Measurements from ENCODE around the gene ADAMTS5. TPM values are rescaled to one million over a fixed set of nuclear protein-coding genes. Genes with fewer than 3 reads are reported as not detected.

ADAMTS5 gene
- 1 to 10 TPM; 7.8 to 9.3 (median 8.7) TPM for total RNA-seq

DNA sequence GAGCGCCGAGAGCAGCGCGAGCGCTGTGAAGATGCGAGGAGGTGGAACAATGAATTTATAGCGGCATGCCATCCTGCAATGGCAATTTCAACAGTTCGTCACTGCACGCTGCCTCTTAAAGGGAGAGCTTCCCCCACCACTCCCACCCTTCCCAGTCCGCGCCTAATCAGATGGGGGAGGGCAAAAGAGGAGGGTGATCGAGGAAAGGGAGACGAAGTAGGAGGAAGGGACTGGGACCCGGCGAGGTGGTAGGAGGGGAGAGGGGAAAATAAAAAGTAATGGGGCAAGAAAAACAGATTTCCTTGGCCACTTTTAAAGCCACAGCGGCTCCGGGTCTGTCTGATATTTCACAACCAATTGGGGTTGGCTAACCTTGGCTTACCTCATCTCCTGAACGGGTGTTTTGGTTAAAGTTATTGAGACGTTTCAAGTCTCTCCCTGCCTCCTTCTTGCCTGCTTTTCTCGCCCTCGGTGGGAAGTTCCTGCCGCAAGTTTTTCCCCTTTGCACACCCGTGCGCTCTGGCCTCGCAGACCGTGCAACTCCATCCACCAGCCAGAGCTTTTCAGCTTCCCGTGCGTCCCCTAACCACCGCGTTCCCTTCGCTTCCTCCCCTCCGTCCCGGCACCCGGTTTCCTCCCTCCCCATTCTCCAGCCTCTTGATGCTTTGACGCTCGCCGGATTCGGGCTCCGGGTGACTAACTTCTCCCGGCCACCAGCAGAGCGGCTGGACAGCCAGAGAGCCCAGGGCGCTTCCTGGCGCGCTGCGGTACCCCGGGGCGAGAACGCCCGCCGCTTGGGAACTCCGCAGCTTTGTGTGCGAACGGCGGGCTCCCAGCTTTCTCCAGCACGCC is at the start of gene ADAMTS5:
TSS of gene ADAMTS5 (minus strand) at position 27 of the 852 bp plus-strand sequence. CDS start 697 bp downstream, outside the sequence.
- 2 to 3% methylated on average over 55 of the region's 55 CpGs for WGBS, 2 donors
- H3K4me3 ChIP-seq (ENCODE audit: low read depth, poor library complexity, severe bottlenecking), result peak within 1 kb of the TSS; percentile 57
- DNase-seq (ENCODE audit: low spot score in 2 of 2), result peak; percentile 54 to 91
- intact Hi-C loops (cut with DNase I; ENCODE audit: low total_unique reads), result no loop called here
- TF ChIP-seq, protein P1, sequence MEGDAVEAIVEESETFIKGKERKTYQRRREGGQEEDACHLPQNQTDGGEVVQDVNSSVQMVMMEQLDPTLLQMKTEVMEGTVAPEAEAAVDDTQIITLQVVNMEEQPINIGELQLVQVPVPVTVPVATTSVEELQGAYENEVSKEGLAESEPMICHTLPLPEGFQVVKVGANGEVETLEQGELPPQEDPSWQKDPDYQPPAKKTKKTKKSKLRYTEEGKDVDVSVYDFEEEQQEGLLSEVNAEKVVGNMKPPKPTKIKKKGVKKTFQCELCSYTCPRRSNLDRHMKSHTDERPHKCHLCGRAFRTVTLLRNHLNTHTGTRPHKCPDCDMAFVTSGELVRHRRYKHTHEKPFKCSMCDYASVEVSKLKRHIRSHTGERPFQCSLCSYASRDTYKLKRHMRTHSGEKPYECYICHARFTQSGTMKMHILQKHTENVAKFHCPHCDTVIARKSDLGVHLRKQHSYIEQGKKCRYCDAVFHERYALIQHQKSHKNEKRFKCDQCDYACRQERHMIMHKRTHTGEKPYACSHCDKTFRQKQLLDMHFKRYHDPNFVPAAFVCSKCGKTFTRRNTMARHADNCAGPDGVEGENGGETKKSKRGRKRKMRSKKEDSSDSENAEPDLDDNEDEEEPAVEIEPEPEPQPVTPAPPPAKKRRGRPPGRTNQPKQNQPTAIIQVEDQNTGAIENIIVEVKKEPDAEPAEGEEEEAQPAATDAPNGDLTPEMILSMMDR (IDR thresholded peaks at IDR 0.05), result no peak

DNA sequence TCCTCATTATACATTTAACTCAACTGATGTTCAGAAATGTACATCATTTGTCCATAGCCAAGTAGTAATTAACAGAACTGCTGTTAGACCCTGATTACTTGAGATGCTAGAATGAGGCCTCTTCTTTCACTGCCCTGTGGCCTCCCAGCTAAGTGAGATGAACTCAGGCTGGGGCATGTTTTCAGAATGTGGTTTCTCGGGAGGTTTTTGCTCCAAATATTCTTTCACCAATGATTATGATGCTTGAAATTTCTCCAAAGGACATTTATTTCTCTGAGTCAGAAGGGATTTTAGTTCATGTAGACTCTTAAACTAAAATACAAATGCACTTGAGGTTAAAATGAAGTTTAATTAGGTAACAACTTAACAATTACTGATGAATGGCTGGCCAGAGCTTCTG is 34.6 kb upstream of the ADAMTS5 start:
- TF ChIP-seq, protein P1 (IDR thresholded peaks at IDR 0.05), result no peak
- no peak for TF ChIP-seq POLR2A (IDR thresholded peaks at IDR 0.05)
- intact Hi-C loops (cut with DNase I; ENCODE audit: low total_unique reads), result no loop called here
- H3K4me3 ChIP-seq (ENCODE audit: low read depth, poor library complexity, severe bottlenecking), result no peak overlapping the region
- no peak for DNase-seq (ENCODE audit: low spot score in 2 of 2)
- WGBS, 2 donors, result 36 to 57% methylated on average over 1 of the region's 1 CpG

- TF ChIP-seq, protein P1 (IDR thresholded peaks at IDR 0.05), result no peak
- TF ChIP-seq POLR2A (IDR thresholded peaks at IDR 0.05), result no peak
- intact Hi-C loops (cut with DNase I; ENCODE audit: low total_unique reads), result no loop called here
- 88 to 97% methylated on average over 5 of the region's 5 CpGs for WGBS, 2 donors
Measured at GRCh38 chr21:26983576-26983975, 16.7 kb upstream of the ADAMTS5 start.

DNA sequence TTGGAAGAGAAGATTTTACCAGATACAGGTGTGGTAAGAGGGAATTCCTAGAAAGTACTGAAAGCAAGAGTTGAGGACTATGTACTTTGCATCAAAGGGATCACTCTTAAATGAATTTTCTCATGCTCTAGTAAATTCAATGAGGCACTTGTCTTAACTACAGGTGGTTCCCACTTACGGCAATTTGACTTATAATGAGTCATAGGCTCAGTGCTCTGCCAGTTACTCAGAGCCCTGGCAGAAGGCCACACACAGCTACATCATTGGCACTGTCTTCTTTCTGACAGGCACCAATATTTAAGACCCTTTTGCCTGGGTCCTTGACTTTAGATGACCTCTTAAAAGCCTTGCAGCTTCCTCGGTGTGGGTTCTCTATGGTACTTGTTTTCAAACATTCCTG is 15.9 kb upstream of the ADAMTS5 start:
- TF ChIP-seq, protein P1 (IDR thresholded peaks at IDR 0.05), result no peak
- no peak for TF ChIP-seq POLR2A (IDR thresholded peaks at IDR 0.05)
- no peak overlapping the region for H3K4me3 ChIP-seq (ENCODE audit: low read depth, poor library complexity, severe bottlenecking)
- intact Hi-C loops (cut with DNase I; ENCODE audit: low total_unique reads), result no loop called here
- 58 to 68% methylated on average over 2 of the region's 2 CpGs for WGBS, 2 donors
- no peak for DNase-seq (ENCODE audit: low spot score in 2 of 2)

More at GRCh38 chr21:26983576-26983975, 16.7 kb upstream of the ADAMTS5 start:
- H3K4me3 ChIP-seq (ENCODE audit: low read depth, poor library complexity, severe bottlenecking), result no peak overlapping the region
- no peak for DNase-seq (ENCODE audit: low spot score in 2 of 2)

GRCh38 chr21:26977746-26978145 is 10.9 kb upstream of the ADAMTS5 start:
- TF ChIP-seq POLR2A (IDR thresholded peaks at IDR 0.05), result no peak
- TF ChIP-seq, protein P1 (IDR thresholded peaks at IDR 0.05), result no peak
- no peak for DNase-seq (ENCODE audit: low spot score in 2 of 2)
- WGBS, 2 donors, result 73 to 77% methylated on average over 3 of the region's 3 CpGs
- no peak overlapping the region for H3K4me3 ChIP-seq (ENCODE audit: low read depth, poor library complexity, severe bottlenecking)
- intact Hi-C loops (cut with DNase I; ENCODE audit: low total_unique reads), result no loop called here
